DLD1 (cell line): ENCODE data around the gene SLC38A10.

Experiments used
- in situ Hi-C: cut with HindIII; loops from 2 replicates; pipeline ENCODE4 v1.10.0; 2017; ENCODE audit warnings: low sequenced_read_pairs

Gene SLC38A10

DNA sequence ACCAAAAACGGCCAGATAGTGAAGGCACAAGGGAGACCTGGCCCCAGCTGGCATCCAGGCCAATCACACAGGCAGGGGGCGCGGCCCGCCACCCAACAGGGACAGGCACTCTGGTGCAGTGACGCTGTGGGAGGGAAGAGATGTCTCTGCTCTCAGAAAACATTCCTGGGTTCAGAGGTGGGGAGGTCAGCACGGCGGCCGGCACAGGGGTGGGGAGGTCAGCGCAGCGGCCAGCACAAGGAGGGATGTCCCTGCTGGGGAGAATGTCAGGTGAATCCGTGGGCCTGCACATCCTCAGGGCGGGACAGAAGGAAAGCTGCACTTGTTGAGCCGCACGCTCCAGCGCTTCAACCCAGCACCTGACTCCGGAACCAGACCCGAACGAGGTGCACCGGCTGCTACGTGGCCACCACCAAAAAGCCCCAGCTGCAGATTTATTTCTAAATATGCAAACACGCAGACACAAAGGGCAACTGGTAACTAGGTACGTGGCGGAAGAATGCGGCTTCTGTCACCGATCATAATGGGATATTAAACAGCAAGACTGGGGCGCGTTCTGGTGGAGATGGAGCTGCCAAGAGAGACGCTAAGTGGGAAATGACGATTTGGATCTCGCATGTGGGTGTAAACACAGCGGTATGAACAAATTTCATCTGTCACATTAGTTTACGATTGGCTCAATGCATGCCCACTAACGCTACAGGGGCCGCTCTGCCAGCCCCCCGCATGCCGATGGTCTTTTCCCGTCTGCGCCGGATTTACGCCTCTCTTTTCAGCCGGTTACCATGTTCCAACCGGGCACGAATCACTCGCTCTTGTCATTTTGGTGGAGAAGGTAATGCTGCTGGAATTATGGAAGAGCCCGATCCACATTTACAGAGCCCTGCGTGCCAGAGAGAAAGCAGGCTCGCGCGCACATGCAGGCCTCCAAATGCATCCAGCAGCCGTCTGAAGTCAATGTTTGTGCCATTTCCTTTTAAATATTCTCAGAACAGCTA lies 15.5 kb downstream of the SLC38A10 start:
- in situ Hi-C loops, result no loop called here

DNA sequence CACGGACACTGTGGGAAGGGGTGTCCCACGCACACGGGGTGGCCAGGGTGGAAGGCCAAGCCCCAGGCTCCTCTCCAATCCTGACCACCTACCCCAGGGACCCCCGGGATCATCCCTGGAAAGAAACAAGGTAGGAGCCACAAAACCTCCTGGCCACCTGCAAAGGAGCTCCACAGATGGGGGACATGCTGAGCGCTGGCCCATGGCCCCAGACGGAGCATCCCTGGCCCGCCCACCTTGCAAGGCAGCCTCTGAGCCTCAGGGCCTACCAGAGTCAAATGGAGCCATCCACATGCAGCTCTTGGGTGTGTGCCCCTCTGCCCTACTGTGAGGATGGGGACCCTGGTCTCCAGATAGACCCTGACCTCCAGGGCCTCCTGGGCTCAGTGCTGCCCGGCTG lies 16.3 kb downstream of the SLC38A10 start:
- in situ Hi-C loops, result no loop called here

DNA sequence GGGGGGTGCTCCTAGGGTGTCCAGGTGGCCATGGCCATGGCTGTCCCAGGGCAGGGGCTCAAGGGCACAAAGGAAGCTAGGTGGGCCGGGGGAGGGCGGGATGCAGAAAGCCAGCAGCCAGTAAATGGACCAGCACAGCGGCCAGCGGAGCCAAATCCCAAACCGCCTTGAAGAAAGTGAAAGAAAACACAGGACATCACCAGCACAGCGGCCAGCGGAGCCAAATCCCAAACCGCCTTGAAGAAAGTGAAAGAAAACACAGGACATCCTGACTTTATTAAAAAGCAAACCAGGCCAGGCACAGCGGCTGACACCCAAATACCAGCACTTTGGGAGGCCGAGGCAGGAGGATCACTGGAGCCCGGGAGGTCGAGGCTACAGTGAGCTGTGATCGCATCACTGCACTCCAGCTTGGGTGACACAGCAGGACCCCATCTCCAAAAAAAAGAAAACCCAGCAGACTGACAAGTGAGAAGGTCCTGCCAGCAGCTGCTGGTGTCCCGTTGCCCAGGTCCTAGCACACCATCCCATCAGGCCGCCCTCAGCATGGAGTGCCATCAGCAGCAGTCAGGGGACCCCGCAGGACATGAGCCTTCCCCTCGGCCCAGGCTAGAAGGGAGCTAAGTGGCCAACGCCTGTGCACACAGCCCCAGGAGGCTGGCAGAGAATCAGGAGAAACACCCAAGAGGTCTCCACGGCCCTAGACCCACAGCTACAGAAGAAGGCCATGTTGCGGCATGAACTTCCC lies 17.0 kb downstream of the SLC38A10 start:
- in situ Hi-C loops, result no loop called here

DNA sequence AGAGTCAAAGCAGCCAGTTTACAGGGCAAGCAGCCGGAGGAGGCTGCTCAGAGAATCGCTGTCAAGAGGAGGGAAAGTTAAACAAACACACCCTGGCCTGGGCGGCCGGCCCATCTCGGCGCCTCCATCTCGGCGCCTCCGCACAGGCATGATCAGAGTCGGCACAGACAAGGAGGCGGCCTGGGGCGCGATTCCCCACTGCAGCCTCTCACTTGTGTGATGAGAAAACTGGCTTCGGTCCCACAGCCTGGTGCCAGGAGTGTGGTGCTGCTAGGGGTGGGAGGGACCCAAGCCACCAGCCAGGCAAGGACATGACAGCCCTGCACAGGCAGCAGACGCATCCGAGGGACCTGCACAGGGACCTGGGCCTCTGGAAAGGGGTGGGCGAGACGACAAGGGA lies 17.7 kb downstream of the SLC38A10 start:
- in situ Hi-C loops, result no loop called here

DNA sequence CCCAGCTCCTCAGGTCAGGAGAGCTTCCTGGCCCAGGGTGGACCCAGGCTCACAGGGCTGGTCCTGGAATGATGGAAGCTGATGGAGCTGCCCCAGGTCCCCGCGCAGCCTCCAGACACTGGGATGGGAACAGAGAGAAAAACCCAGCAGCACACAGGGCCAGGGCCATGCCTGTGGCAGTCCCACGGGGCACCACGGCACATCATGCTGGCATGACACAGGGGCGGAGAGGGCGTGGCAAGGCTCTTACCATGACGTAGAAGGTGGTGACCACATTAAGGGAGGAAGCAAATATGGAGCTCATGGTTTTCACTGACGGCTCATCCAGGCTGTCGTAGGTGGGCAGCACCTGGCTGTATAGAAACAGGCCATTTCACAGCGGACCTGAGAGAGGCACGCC lies 18.3 kb downstream of the SLC38A10 start:
- in situ Hi-C loops, result no loop called here

DNA sequence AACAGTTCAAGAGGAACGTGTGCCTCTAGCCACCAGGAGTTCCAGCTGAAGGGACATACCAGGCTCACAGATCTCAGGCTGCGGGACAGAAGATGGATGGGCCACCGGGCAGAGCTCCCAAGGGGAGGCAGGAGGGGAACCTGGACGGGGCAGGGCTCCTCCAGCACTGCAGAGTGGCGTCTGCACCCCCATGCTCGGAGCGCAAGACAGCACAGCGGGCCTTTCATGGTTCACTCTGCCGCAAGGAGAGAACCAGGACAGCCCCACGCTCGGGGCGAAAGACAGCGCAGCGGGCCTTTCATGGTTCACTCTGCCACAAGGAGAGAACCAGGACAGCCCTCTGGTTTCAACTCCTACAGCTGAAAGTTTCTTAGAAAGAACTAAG lies 20.6 kb downstream of the SLC38A10 start:
- in situ Hi-C loops, result no loop called here

DNA sequence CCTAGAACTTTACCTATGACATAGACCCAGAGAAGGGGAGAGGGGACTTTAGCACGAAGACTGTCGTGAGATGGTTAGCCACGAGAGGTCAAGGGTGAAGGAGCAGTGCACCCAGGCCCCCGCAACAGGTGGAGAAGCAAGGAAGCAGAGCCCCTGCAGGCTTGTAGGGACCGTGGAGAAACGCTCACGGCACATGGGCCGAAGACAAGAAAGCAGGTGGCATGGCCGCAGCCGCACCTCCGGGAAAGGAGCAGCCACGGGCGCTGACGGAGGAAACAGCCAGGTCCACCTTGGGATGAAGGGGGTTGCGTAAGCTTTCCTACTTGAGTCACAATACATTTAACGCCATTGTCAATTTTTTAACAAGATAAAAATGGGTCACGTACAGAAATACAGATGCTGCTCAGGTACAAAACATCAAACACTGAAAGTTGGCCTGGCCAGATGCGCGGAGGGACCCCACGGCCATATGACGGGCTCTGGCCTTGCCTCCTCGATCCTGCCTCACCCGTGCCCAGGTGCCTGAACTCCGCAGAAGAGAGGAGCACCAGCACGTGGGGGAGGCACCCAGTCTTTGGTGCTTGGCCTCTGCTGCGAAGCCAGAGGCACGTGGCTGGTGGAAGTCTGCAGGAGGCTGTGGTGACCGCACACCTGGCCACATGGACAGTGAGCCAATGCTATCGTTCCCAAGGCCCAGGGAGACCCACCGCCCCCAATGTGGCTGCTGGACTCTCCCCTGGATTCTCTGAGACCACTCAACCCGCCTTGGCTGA lies 21.2 kb downstream of the SLC38A10 start:
- in situ Hi-C loops, result no loop called here

DNA sequence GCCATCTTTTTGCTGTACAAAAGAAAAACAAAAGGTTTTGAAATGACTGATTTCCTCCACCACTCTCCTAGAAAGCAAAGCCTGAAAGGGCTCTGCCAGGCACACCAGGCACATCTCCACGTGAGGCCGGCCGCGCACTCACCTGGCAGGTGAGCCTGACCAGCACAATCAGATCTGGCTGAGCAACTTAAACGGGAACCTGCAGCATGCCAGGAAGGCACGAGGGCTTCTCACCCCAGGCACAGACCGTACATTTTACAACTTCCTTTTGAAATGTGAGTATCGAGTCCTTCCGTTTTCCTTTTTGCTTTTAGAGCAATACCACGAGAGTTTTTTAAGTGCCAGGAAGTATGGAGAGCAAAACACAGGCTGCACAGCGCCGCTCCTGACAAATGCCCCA lies 22.5 kb downstream of the SLC38A10 start:
- in situ Hi-C loops, result no loop called here

DNA sequence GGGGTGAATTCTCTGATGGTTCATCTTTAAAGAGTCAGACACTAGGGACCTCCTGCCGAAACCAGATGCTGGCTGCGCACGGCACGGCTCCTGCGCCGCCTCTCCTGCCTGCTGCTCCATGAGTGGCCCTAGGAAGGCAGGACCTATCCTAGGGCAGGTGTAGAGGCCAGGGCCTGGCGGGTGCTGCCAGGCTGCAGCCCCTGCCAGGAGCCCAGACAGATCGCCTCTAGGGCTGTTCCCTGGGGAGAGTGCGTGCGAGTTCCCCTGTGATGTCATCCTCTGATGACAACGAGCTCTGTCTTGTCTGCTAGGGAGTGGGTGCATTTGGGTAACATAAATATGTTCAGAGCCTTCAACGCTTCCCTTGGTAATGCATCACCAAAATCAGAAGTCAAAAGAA lies 23.9 kb downstream of the SLC38A10 start:
- in situ Hi-C loops, result no loop called here

DNA sequence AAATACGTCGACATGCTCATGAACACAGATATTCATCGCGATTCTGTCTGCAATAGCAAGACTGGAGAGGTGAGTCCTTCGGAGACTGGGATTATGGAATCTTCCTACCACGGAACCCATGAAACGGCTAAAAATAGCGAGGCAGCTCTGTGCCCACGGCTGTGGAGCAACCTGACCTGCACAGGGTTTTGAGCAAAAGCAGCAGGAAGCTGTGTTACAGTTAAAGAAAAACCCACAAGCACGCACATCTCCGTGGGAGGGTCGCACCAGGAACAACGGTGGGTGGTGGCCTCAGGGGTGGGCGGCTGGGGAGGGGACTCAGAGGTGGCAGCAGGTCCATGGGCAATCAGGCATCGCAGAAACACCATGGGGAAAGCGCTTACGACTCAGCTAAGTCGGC lies 24.8 kb downstream of the SLC38A10 start:
- in situ Hi-C loops, result no loop called here

DNA sequence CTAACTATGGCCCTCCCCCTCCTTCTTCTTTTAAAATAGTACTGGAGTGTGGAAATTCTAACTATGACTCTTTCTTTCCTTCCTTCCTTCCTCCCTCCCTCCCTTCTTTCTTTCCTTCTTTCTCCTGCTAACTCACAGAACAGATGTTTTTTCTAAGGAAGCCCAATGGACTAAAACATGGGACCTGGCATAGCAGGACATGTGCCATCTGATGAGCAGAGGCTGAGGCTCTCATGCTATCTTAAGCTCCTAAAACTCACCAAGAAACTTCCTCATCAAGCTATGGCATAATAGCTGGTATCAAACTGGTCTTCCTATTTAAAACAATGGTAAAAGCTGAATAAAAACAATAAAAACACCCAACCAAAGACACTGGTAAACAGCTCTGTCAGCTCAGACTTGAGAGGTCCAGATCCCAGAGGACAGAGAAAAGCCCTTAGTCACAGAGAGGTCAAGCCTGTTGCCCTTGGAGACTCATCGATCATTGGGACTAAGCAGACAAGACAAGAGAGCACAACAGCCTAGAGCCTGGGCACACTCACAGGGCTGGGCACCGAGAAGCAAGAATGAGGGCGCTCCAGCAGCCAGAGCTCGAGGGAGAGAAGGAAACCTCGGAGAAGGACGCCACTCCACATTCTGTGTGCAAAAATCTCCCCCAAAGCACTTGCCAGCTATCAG lies 27.6 kb downstream of the SLC38A10 start:
- in situ Hi-C loops, result no loop called here

DNA sequence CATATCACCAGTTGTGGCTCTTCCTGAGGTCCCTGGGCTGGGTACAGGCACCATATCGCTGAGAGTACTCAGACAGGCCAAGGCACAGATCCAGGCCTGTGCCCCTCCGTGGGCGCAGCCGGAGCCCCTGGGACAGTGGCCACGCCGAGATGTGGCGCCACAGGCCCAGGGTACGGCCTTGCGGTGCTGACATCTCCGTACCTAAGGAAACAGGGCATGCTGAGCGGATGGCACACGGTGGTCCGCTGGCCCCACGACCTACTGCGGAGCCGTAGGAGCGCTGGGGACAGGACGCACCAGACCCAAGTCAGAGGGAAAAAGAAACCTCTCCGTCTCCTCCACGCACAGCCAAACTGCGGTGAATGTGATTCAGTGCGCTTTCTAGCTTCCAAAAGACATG lies 29.5 kb downstream of the SLC38A10 start:
- in situ Hi-C loops, result no loop called here

DNA sequence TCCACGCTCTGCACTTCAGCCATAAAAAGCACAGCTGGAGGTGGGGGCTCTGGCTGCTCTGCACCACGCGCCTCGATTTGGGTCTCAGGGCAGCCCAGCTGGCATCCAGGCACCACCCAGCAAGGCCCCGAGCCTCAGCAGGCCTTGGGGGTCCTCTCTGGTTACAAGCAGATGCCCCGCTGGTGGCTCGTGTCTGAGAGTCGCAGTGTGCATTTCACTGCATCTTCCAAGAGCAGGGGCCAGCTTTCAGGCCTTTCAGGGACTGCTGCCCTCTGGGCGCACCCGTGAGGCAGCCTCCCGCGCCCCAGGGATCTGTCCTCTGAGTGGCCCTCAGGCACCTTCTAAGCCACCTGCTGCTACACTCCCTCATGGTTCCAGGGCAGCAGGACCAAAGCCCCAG lies 30.5 kb downstream of the SLC38A10 start:
- in situ Hi-C loops, result no loop called here

DNA sequence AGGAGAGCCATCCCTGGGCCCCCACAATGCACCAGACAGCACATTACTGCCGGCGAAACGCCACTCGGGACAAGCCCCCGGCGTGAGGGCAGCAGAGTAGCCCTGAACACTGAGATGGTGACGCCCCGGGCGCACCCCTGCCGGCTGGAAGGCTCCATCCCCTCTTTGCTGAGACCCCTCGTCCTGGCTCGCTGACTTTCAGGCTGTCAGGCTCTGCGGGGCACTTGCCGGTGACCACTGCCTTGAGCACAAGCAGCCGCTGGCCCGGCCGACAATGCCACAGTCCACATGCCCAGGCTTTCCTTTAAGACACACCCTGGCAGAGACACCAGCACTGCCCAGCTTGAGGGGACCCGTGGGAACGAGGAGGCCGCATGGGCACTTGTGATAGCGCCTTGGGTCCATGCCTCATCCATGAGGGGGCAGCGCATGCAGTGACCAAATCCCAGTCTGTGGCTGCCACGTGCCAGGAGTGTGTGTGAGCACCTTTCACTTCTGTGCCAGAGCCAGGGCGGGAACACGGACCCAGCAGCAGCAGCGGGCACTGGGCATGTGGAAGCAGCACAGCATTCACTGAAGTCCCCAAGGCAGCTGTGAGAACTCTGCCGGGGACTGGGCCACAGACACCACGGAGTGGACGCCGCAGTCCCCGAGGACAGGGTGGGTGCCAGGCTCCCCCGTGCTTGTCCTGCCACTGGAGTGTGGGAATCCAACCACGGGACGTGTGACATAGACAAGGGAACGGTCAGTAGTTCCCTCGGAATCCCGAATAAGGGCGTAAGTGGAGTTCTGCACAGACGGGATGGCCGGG lies 31.5 kb downstream of the SLC38A10 start:
- in situ Hi-C loops, result no loop called here

DNA sequence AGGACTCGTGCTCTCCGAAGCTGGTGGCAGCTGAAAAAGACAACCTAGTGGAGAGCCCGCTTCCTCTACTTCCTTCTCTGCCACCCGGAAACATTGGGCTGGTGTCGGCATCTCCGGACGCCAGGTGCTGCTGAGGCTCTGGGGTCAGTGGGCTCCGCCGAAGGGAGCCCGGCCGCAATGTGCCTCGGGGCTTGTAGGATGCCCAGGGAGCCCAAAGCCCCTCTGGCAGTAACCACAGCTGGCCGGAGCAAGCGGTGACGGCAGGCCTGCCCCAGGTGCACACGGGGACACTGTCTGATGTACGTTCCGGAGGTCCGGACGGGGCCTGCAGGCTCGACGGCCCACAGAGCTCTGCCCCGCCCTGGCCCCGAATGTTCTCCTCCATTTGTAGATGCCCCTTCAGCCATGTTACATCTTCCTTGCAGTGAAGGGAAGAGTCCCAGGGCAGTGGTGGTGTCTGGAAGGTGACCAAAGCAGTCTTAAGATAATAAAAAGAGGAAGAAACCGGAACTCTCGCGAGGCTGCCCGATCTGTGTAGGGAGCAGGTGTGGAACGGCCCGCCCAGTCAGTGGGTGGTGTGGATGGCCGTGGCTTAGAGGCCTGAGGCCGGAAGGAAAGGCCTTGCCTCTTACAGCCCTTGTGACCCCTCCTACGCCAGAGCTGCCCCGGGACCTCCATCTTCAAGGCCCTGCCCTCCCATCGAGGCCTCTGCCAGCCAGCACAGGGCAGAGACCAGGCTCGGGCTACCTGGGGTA lies 33.3 kb downstream of the SLC38A10 start:
- in situ Hi-C loops, result no loop called here

DNA sequence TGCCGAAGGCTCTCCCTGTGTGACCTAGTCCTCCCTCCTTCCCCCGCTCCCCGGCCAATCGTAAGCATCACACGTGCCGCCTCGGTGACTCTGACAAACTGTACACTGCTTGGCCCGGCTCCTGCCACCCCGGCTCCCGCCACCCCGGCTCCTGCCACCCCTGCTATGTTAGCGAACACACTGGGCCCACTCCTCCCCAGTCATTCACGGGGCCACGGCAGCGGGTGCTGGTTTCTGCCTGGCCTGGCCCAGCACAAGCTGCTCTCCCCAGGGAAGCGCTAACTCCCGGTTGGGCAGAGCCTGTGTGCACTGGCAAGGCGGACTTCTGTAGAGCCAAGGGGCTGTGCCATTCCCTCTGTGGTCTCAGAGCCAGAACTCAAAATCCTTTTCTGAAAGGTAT lies 34.0 kb downstream of the SLC38A10 start:
- in situ Hi-C loops, result no loop called here

DNA sequence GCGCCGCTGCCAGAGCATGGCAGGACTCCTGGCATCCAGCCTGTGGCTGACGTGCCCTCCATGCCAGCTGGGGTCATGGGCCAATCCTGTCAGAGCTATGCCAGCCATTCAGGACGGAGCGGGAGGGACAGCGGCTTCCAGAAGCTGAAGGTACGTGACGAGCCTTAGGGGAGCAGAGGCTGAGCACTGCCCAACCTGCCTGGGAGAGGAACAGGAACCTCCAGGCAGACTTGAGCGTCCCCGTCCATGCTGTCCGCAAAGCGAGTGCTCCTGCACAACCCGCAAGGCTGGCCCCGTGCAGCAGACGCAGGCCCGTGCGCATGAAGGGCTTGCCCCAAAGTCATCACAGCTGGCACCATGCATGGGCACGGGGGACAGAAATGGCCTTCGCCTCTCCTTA lies 34.5 kb downstream of the SLC38A10 start:
- in situ Hi-C loops, result no loop called here

DNA sequence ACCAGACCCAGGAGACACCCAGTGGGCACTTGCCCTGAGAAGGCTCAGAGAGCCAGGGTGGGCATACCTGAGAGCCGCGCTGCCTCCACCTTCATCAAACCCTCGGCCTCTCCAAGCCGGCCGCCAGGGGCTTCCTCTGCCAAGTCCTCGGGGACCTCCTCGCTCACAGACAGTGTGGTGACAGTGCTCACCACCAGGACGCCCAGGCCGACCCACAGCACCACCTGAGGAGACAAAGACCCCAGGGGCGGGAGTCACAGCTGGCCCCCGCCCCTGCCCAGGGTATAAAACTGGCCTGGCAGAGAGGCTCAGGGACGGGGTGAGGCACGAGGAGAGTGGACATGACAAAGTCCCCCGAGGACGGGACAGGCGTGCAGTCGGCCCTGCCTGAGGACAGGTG lies 34.9 kb downstream of the SLC38A10 start:
- in situ Hi-C loops, result no loop called here

DNA sequence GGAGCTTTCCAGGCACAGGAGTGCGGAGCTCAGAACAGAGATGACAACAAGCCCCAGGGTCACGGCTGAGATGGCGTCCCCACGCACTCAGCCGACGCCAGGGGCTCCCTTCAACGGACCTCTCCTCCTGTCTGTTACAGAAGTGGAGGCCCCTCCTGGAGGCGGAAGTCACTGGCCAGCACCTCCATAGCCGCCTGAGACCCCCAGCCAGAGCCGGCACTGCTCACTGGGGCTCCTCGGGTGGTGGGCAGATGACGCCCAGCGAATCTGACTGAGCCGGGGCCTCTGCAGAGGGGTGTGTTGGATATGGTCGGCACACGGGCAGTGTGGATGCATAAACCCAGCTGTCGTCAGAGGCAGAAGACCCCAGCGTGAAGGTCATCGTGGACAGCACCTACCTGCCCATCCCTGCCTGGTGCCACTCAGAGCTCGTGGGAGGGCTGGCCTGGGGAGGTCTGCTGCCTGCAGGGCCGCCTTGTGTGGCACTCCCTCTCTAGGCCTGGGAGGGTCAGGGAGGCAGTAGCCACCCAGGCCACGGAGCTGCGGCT lies 36.0 kb downstream of the SLC38A10 start:
- in situ Hi-C loops, result no loop called here
